GM18505 (cell line): ENCODE measurements around the gene EPOP.
A peak's percentile ranks its signal among the peaks of the same experiment; 100 is the strongest.

Experiments used
- ATAC-seq: cut with Tn5 transposase; IDR thresholded peaks from one replicate; pipeline ENCODE4 v1.9.1; 2021; ENCODE audit not compliant: unreplicated experiment
- POLR2A ChIP-seq: IDR thresholded peaks from 4 replicates; pipeline ENCODE4 v1.6.1; 2011; ENCODE audit warnings: borderline replicate concordance; ENCODE audit not compliant: insufficient read depth, insufficient read length; ENCODE audit errors: extremely low read depth

EPOP gene

GRCh38 chr17:38702916-38703741, 28.4 kb upstream of the EPOP start:
- TF ChIP-seq POLR2A = peak; percentile 40
- ATAC-seq = no peak

DNA sequence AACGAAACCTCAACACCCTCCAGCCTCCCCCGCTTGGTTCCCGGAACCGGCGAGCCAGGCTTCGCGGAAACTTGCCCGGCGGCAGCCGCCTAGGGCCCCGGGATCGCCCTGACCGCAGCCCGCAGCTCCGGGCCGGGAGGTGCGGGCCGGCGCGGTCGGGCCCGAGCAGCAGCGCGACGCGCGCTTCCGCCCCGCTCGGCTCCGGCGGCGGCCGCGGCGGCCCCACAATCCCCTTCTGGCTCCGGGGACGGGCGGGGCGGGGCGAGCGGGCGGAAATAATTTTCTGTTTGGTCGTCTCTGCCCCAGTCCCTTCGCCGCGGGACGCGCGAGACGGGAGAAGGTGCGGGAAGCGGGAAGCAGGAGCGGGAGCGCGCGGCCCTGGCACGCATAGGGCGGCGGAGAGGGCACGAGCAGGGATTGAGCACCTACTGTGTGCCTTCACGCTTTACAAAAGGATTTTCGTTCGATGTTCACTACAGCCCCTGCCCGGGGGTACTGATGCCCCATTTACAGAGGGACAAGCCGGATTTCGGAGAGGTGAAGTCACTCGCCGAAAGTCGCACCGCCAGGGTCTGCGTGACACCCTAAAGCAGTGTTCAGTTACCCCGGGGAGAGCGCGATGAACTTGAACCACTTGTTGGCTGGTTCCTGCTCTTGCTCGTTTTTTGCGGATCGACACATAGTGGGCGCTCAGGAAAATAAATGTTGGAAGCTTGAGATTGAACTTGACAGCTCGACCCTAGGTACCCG, 27.6 kb upstream of the EPOP start:
- TF ChIP-seq POLR2A = peak; percentile 88
- ATAC-seq = peak; percentile 23

DNA sequence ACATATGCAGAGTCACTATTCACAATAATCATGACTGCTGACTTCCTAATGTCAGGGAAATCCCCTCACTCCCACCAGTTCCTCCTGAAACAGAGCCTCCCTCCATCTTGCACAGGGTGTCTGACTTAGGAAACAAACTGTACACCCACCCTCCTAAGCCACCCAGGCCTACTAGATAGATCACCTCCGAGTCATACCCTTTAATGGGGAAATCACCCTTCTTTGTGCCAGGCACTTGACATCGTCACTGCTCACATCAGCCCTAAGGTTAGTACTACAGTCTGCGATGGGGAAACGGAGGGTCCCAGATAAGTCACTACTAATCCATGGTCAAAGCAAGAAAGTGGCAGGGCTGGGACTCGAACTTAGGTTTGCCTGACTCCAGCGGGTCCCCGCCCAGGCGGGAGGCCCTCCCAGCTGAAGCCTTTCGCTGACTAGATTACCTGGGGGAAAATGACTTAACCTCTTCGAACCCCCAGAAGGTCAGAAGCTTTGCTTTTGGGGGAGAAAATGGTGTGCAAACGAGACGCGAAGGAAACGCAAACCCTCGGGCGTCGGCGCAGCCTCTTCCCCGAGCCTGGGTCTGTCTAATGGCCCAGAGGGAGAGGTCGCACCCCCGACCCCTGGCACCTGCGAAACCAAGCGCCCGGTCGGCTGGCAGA, 26.9 kb upstream of the EPOP start:
- no peak for TF ChIP-seq POLR2A
- peak; percentile 23 for ATAC-seq

GRCh38 chr17:38698760-38699159, 24.0 kb upstream of the EPOP start:
- ATAC-seq = no peak
- no peak for TF ChIP-seq POLR2A

GRCh38 chr17:38697061-38697820, 22.5 kb upstream of the EPOP start:
- no peak for TF ChIP-seq POLR2A
- ATAC-seq = no peak

DNA sequence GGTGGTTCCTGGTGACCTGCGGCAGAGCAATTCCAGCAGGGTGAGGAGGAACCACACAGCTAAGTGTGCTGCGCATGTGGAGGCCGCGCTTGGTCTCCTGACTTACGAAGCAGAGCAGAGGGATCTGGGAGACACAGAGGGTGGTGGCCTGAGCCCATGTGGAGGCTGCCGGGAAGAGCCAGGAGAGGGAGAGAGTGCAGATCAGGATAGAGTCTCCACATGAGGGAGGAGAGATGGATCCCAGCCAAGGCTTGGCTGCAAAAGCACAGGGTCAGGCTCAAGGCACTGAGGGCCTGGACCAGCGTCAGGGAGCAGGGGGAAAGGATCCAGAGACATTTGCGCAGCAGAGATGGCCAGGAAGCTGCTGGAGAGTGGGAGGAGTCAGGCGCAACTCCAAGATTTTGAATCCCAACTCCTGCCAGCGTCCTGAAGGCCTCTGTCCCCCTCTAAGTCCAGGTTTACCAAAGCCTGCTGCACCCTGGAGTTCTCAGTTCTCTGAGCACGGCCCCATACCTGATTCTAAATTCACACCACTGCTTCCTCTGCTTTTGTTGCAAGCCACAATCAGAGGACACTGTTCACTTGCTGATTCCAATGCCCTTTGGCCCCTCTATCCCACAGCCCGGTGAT, 19.1 kb upstream of the EPOP start:
- TF ChIP-seq POLR2A = no peak

DNA sequence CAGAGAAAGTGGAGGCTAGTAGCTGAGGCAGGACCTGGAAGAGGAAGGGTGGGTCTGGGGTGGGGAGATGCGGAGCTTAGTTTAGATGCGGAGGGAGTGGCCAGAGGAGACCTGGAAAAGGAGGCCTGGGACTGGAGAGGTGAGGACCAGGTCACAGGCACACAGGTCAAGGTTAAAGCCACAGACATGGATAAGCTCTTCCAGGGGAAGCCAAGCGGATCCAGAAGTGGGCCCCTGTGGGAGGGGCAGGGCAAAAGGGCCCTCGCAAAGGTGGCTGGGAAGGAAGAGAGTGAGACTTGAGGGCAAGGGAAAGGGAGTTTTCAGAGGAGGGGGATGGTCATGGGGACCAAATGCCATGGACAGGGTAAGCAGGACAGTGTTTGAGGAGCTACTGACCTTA, 16.4 kb upstream of the EPOP start:
- TF ChIP-seq POLR2A = no peak
- no peak for ATAC-seq

More for the DNA sequence above, 19.1 kb upstream of the EPOP start:
- ATAC-seq = no peak

DNA sequence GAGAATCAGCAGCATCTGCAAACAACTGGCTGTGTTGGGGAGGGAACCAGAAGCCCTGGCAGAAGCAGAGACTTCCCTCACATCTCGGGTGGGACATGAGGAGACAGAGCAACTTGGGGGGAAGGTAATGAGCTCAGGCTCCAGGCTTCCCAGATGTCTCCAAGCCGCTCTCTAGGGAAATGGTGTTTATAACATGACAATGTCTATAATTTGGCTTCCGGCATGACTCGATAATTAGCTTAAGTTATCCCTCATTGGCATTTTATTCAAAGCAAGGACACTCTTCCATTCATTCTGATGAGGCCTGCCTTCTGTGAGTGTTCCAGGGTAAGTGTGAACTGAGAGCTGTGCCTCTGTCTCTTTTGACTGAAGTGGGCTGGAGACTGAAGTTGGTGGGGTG, 15.6 kb upstream of the EPOP start:
- no peak for ATAC-seq

GRCh38 chr17:38687286-38687685, 12.5 kb upstream of the EPOP start:
- no peak for ATAC-seq
- TF ChIP-seq POLR2A = no peak

More for the DNA sequence above, 15.6 kb upstream of the EPOP start:
- no peak for TF ChIP-seq POLR2A

DNA sequence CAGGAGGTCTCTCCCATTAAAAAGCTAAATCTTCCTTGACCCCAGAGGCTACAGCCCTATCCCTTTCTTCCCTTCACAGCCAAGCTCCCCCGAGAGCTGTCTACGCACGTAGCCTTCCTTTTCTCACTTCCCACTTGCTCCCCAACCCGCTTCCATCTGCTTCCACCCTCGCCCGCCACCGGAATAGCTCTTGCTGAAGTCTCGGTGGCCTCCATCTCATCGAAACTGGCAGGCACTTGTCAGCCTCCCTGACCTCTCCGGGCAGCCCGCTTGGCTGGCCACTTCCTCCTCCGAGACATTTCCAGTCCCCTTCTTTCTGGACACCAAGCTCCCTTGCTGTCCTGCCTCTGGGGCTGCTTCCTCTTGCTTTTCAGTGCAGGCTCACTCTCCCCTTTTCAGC, 10.7 kb upstream of the EPOP start:
- TF ChIP-seq POLR2A = no peak
- ATAC-seq = no peak

GRCh38 chr17:38681096-38681495, 6.3 kb upstream of the EPOP start:
- no peak for ATAC-seq
- no peak for TF ChIP-seq POLR2A

DNA sequence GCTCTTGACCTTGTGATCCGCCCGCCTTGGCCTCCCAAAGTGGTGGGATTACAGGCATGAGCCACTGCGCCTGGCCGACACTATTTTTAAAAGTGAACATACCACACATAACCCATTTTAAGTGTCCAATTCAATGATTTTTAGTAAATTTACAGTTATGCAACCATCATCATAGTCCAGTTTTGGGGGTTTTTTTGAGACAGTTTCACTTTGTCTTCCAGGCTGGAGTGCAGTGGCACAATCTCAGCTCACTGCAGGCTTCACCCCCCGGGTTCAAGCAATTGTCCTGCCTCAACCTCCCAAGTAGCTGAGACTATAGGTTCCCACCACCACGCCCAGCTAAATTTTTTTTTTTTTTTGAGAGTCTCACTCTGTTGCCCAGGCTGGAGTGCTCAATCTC, 3.1 kb upstream of the EPOP start:
- no peak for ATAC-seq
- no peak for TF ChIP-seq POLR2A
